ENCODE measurements around the gene CNTNAP4. TPM values are rescaled to one million over a fixed set of nuclear protein-coding genes. Genes with fewer than 3 reads are reported as not detected.

The CNTNAP4 gene
- total RNA-seq, 2 experiments from 2014 or later, result not detected

GRCh38 chr16:76541070-76541469, 263.9 kb downstream of the CNTNAP4 start:
- DNase-seq, result no peak
- H3K27me3 Mint-ChIP-seq, result no peaks in the 10 kb centered on the region
- no peaks in the 10 kb centered on the region for H3K36me3 Mint-ChIP-seq (ENCODE audit: low read depth)
- H3K4me1 Mint-ChIP-seq, result no peaks in the 10 kb centered on the region
- ChIA-PET POLR2A (no interaction called here), CTCF (no interaction called here)
- no peaks in the 10 kb centered on the region for H3K9me3 Mint-ChIP-seq
- H3K4me3 Mint-ChIP-seq, result no peak overlapping the region
- no peak overlapping the region for H3K27ac Mint-ChIP-seq

- H3K4me1 Mint-ChIP-seq, result no peaks in the 10 kb centered on the region
- H3K36me3 Mint-ChIP-seq (ENCODE audit: low read depth), result no peaks in the 10 kb centered on the region
- H3K4me3 Mint-ChIP-seq, result no peak overlapping the region
- H3K27me3 Mint-ChIP-seq, result no peaks in the 10 kb centered on the region
- POLR2A ChIA-PET, result no interaction called here
- no peaks in the 10 kb centered on the region for H3K9me3 Mint-ChIP-seq
- CTCF ChIA-PET, result no interaction called here
- DNase-seq, result no peak
- no peak overlapping the region for H3K27ac Mint-ChIP-seq
Measured at GRCh38 chr16:76565542-76565941, 288.3 kb downstream of the CNTNAP4 start.

- H3K27me3 Mint-ChIP-seq, result no peaks in the 10 kb centered on the region
- no peaks in the 10 kb centered on the region for H3K36me3 Mint-ChIP-seq (ENCODE audit: low read depth)
- POLR2A ChIA-PET, result no interaction called here
- H3K4me1 Mint-ChIP-seq, result no peaks in the 10 kb centered on the region
- CTCF ChIA-PET, result no interaction called here
- DNase-seq, result no peak
- peaks cover 3% of the 10 kb centered on the region for H3K9me3 Mint-ChIP-seq
- no peak overlapping the region for H3K4me3 Mint-ChIP-seq
- no peak overlapping the region for H3K27ac Mint-ChIP-seq
Measured at GRCh38 chr16:76571755-76572154, 294.6 kb downstream of the CNTNAP4 start.

GRCh38 chr16:76573281-76573680, 296.1 kb downstream of the CNTNAP4 start:
- H3K27ac Mint-ChIP-seq, result no peak overlapping the region
- peaks cover 3% of the 10 kb centered on the region for H3K9me3 Mint-ChIP-seq
- POLR2A ChIA-PET, result no interaction called here
- no peaks in the 10 kb centered on the region for H3K4me1 Mint-ChIP-seq
- no peak overlapping the region for H3K4me3 Mint-ChIP-seq
- no peaks in the 10 kb centered on the region for H3K27me3 Mint-ChIP-seq
- DNase-seq, result no peak
- H3K36me3 Mint-ChIP-seq (ENCODE audit: low read depth), result no peaks in the 10 kb centered on the region
- CTCF ChIA-PET, result no interaction called here

- Mint-ChIP-seq H3K9me3 (peaks cover 3% of the 10 kb centered on the region), H3K4me3 (no peak overlapping the region), H3K36me3 (ENCODE audit: low read depth) (no peaks in the 10 kb centered on the region), H3K27ac (no peak overlapping the region), H3K4me1 (no peaks in the 10 kb centered on the region), H3K27me3 (no peaks in the 10 kb centered on the region)
- DNase-seq, result no peak
- POLR2A ChIA-PET, result interaction anchor here (0.6 kb wide), 1 partner anchor 27 kb away, joined by 4 read pairs; no protein-coding TSS in a partner anchor
- CTCF ChIA-PET, result no interaction called here
Measured at GRCh38 chr16:76574651-76575050, 297.4 kb downstream of the CNTNAP4 start.

- Mint-ChIP-seq H3K27ac (no peak overlapping the region), H3K4me3 (no peak overlapping the region), H3K4me1 (no peaks in the 10 kb centered on the region), H3K9me3 (peaks cover 3% of the 10 kb centered on the region), H3K36me3 (ENCODE audit: low read depth) (no peaks in the 10 kb centered on the region), H3K27me3 (no peaks in the 10 kb centered on the region)
- ChIA-PET POLR2A (no interaction called here), CTCF (no interaction called here)
- DNase-seq, result no peak
Measured at GRCh38 chr16:76576526-76576925, 299.3 kb downstream of the CNTNAP4 start.

GRCh38 chr16:76577003-76577402, 299.8 kb downstream of the CNTNAP4 start:
- ChIA-PET POLR2A (no interaction called here), CTCF (no interaction called here)
- H3K27me3 Mint-ChIP-seq, result no peaks in the 10 kb centered on the region
- no peaks in the 10 kb centered on the region for H3K9me3 Mint-ChIP-seq
- no peak for DNase-seq
- no peaks in the 10 kb centered on the region for H3K36me3 Mint-ChIP-seq (ENCODE audit: low read depth)
- H3K27ac Mint-ChIP-seq, result no peak overlapping the region
- H3K4me1 Mint-ChIP-seq, result no peaks in the 10 kb centered on the region
- no peak overlapping the region for H3K4me3 Mint-ChIP-seq

- Mint-ChIP-seq H3K36me3 (ENCODE audit: low read depth) (no peaks in the 10 kb centered on the region), H3K27me3 (no peaks in the 10 kb centered on the region), H3K27ac (no peak overlapping the region), H3K9me3 (no peaks in the 10 kb centered on the region), H3K4me3 (no peak overlapping the region), H3K4me1 (no peaks in the 10 kb centered on the region)
- no peak for DNase-seq
- CTCF ChIA-PET, result no interaction called here
- POLR2A ChIA-PET, result no interaction called here
Measured at GRCh38 chr16:76579277-76579922, 302.2 kb downstream of the CNTNAP4 start.

GRCh38 chr16:76583466-76583865, 306.3 kb downstream of the CNTNAP4 start:
- CTCF ChIA-PET, result no interaction called here
- H3K4me3 Mint-ChIP-seq, result no peak overlapping the region
- no peaks in the 10 kb centered on the region for H3K36me3 Mint-ChIP-seq (ENCODE audit: low read depth)
- no peak overlapping the region for H3K27ac Mint-ChIP-seq
- DNase-seq, result no peak
- no peaks in the 10 kb centered on the region for H3K9me3 Mint-ChIP-seq
- H3K4me1 Mint-ChIP-seq, result no peaks in the 10 kb centered on the region
- POLR2A ChIA-PET, result no interaction called here
- H3K27me3 Mint-ChIP-seq, result no peaks in the 10 kb centered on the region

- Mint-ChIP-seq H3K4me3 (no peak overlapping the region), H3K36me3 (ENCODE audit: low read depth) (no peaks in the 10 kb centered on the region), H3K9me3 (no peaks in the 10 kb centered on the region), H3K27me3 (no peaks in the 10 kb centered on the region), H3K27ac (no peak overlapping the region), H3K4me1 (no peaks in the 10 kb centered on the region)
- CTCF ChIA-PET, result no interaction called here
- no peak for DNase-seq
- POLR2A ChIA-PET, result no interaction called here
Measured at GRCh38 chr16:76583945-76584344, 306.7 kb downstream of the CNTNAP4 start.

GRCh38 chr16:76598498-76598897, 321.3 kb downstream of the CNTNAP4 start:
- Mint-ChIP-seq H3K4me3 (no peak overlapping the region), H3K27me3 (no peaks in the 10 kb centered on the region), H3K27ac (no peak overlapping the region), H3K9me3 (no peaks in the 10 kb centered on the region), H3K4me1 (no peaks in the 10 kb centered on the region), H3K36me3 (ENCODE audit: low read depth) (no peaks in the 10 kb centered on the region)
- ChIA-PET CTCF (no interaction called here), POLR2A (no interaction called here)
- DNase-seq, result no peak

GRCh38 chr16:76607317-76607716, 330.1 kb downstream of the CNTNAP4 start:
- DNase-seq, result no peak
- Mint-ChIP-seq H3K27ac (no peak overlapping the region), H3K4me1 (no peaks in the 10 kb centered on the region), H3K4me3 (no peak overlapping the region), H3K36me3 (ENCODE audit: low read depth) (no peaks in the 10 kb centered on the region), H3K27me3 (no peaks in the 10 kb centered on the region), H3K9me3 (peaks cover 2% of the 10 kb centered on the region)
- POLR2A ChIA-PET, result no interaction called here
- CTCF ChIA-PET, result interaction anchor here (0.6 kb wide), 1 partner anchor 587 kb away, joined by 3 read pairs; no protein-coding TSS in a partner anchor

Data from activated CD4-positive, alpha-beta T cell treated with anti-CD3 and anti-CD28 coated beads, Interleukin-2, amount 10 ng/mL, durations not matched to agents 7 days and 5 days (primary cell).